Stimulated activated CD8-positive, alpha-beta memory T cell treated with anti-CD3 and anti-CD28 coated beads, Interleukin-15, amount 100 ng/mL, for 48 hours (primary cell): ENCODE results near the gene ETFB.

Source experiments
- DNase-seq, 2 donors: peaks; one replicate each; pipeline ENCODE4 v3.0.0-alpha.2; 2020; ENCODE audit warnings: low read depth in 2 of 2

The ETFB gene

GRCh38 chr19:51351266-51351990 is 14.8 kb downstream of the ETFB start:
- no peak for DNase-seq

DNA sequence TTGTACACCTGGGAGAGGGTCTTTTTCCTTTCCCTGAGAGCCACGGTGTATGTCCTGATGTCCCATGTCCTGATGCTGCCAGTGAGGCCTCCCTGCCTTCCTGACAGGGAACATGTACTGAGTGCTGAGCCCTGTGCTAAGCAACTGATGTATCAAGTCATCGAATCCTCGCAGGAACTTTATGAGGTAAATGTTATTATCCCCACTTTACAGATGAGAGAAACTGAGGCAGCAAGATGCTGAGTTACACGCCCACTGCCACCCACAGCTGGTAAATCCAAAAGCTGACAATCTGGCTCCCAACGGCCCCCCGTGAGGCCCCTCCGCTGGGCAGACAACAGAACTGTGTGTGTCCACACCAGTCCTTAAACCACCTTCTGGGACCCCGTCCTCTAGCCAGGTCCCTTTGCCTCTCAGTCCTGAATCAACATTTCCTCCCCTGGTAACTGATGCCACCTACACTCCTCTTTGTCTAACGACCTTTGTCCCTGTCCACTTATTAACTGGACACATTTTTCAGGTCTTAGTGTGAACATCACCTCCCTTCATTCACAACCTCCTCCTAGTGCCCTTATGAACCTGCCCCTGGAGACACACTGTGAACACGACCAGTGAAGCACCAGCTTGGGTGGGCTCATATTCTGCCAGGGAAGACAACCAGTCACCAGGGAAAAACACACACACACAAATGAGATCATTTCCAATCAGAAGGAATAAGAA is 18.8 kb downstream of the ETFB start:
- no peak for DNase-seq

GRCh38 chr19:51346742-51347141 is 19.4 kb downstream of the ETFB start:
- no peak for DNase-seq

GRCh38 chr19:51345076-51345620 is 21.0 kb downstream of the ETFB start:
- no peak for DNase-seq

GRCh38 chr19:51342631-51343569 is 23.3 kb downstream of the ETFB start:
- DNase-seq: no peak

DNA sequence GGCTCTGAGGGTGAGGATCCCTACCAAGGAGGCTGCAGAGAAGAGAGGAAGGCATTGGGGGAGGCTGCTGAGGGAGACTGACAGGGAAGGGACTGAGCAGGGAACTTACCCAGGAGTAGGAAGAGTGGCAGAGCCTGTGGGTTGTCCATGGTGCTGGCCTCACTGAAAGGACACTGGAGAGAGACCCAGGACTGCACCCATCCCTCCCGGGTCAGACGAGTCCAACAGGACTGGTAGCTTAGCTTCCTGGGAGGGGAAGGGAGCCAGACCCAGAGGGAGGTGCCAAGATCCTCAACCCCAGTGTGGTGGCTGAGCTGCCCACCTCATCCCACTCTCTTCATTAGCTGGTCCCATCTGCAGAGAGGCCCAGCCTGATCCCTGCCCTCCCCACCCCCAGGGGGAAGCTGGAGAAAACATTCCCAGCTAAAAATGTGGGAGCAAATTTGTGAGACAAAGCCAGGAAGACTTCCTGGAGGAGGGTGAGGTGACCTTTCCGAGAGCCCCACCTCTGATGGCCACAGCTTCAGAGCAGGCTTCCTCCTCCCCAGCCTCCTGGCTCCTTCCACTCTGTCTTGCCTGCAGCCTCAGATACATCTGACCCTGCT is 24.1 kb downstream of the ETFB start, which contains the start of gene VSIG10L:
Gene VSIG10L, minus strand, starts transcription at position 164 of the 605 bp plus-strand sequence. Its CDS starts 15 bp downstream, at position 149.
- DNase-seq: no peak

GRCh38 chr19:51341066-51341465 is 25.1 kb downstream of the ETFB start:
- no peak for DNase-seq

GRCh38 chr19:51339687-51340656 is 26.2 kb downstream of the ETFB start:
- peak; percentile 93 to 96 for DNase-seq

GRCh38 chr19:51339313-51339686 is 26.9 kb downstream of the ETFB start:
- DNase-seq: no peak

DNA sequence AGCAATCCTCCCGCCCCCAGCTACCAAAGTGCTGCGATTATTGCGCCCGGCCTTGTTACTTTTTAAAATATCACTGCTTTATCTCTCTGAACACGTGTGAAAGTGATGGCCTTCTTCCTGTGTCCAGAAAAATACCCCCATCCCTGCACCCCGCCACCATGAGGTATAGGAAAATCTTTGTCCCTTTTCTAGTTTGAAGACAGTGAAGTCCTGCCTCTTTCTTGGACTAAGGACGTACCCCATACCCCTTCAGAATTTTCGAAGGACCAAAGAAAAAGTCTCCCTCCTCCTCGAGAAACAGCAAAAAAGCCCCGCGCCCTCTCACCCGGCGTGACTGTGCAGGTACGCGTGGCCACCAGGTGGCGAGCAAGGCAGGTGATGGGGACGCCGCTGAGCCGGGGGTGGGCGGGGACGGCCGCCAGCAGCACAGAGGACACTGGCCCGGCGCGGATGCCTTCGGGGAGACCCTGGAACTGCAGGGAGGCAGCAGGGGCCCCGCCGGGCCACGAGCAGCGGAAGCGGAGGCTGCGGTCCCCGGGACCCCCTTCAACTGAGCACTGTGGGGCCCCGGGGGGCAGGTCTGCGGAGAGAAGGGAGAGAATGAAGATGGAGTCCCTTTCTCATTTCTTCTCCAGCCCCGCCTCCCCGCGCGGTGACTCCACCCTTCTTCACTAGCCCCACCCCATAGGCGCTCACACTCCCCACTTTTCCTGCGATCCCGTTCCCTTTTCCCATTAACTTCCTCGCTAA is 27.4 kb downstream of the ETFB start:
- peak; percentile 81 for DNase-seq

DNA sequence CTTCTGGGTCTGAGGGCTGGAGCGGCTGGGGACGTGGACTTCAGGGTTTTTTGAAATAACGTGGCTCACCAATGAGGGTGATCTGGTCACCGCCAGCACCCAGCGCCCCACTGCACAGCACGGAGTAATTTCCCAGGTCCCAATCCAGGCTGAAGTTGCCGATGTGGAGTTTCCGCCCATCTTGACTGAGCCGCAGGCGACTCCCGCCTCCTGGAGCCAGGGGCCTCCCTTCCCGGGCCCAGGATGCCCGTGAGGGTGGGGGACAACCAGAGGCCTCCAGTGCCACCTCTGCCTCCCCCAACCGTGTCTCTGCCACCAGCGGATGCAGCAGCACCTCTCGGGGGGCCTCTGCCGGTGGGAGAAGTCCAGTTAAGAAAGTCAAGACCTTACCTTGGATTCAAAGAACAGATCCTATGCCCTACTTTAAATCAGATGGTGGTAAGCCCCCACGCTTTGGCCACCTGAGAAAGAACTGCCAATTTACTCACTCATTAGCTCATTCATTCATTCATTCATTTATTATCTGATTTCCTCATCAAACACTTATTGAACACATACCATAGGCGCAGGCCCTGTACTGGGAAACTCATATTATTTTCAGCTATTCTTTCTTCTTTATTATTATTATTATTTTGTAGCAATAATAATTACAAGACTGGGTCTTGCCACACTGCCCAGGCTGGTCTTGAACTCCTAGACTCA is 28.2 kb downstream of the ETFB start:
- DNase-seq: no peak

GRCh38 chr19:51337141-51337860 is 28.9 kb downstream of the ETFB start:
- no peak for DNase-seq

DNA sequence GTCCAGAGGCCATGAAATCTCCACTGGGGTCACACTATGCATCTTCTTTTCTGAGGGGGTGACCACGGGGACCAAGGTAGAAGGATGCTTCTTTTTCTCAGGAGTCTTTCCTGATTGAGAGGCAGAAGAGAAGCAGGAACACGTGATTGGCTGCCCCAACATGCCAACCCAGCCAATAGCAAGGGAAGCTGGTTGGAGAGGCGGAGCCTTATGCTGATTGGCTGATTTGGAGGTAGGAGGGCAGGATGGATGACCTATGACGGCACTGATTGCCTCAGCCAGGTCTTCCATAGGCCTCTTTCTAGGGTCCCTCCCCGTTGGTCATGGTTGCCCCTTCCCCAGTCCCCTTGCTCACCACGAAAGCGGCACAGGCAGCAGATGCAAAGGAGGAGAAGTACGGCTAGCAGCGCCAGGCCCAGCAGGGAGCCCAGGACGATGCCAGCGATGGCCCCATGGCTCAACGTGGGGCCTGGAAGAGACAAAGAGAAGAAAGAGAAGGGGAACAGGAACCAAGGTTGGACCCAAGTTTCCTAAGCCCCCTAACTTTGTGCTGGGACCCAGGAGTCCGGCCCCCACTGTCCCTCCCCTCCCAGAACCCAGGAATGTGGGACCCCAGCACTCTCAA is 32.2 kb downstream of the ETFB start:
- no peak for DNase-seq

GRCh38 chr19:51331716-51332115 is 34.5 kb downstream of the ETFB start:
- DNase-seq: no peak

DNA sequence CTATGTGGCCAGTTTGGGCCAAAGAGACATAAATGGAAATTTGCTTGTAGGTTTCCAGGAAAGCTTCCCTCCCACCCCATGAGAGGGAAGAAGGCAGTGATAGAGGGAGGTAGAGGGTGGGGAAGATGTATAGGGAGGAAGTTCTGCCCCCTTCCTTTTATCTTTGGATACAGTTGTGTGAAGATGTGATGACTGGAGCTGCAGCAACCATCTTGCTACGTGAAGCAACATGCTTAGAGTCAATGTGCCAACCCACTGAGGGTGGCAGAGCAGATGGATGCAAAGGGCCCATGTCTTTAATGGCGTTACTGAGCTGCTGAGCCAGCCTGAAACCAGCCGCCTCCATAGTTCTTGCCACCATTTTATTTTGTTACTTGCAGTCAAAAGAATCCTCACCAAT is 35.0 kb downstream of the ETFB start:
- no peak for DNase-seq

GRCh38 chr19:51330366-51330765 is 35.8 kb downstream of the ETFB start:
- no peak for DNase-seq

- DNase-seq: no peak
Measured at GRCh38 chr19:51329411-51329810, 36.8 kb downstream of the ETFB start.
